ENCODE data around the gene NUP88.

- TF ChIP-seq CTCF (IDR thresholded peaks at IDR 0.05) (no peak), POLR2A (IDR thresholded peaks at IDR 0.05) (no peak)
Observed at GRCh38 chr17:5468075-5468473, 48.6 kb upstream of the NUP88 start.

Data from Peyer's patch (tissue), 4 donors.